Transverse colon (tissue), 4 donors: ENCODE measurements around the gene C15orf40. TPM values are rescaled to one million over a fixed set of nuclear protein-coding genes. Genes with fewer than 3 reads are reported as not detected.

Experiments used
- DNase-seq: peaks from one replicate; pipeline ENCODE4 v3.0.0-alpha.2; 2019
- H3K27ac ChIP-seq, 4 donors: fragments of 200-600 bp; sonication (generic); 2 replicates each; pipeline ENCODE4 v1.5.1; 2016 to 2018; ENCODE audit warnings: inconsistent platforms in 4 of 4
- H3K27me3 ChIP-seq: fragments of 200-600 bp; sonication (generic); 2 replicates; pipeline ENCODE4 v1.5.1; 2017; ENCODE audit warnings: inconsistent platforms
- H3K36me3 ChIP-seq, 4 donors: fragments of 200-600 bp; sonication (generic); 2 replicates each; pipeline ENCODE4 v1.5.1; 2017 to 2019; ENCODE audit warnings: inconsistent platforms in 4 of 4
- H3K4me1 ChIP-seq, 4 donors: fragments of 200-600 bp; sonication (generic); 2 replicates each; pipeline ENCODE4 v1.5.1; 2017 to 2020; ENCODE audit warnings: inconsistent platforms in 4 of 4
- H3K4me3 ChIP-seq, 4 donors: fragments of 200-600 bp; sonication (generic); 1 replicate in 1 of 4; 2 replicates in 3 of 4; pipeline versions ENCODE4 v1.5.1 to v1.6.1; 2017 to 2019; ENCODE audit warnings: inconsistent platforms in 4 of 4
- H3K9me3 ChIP-seq, 2 donors: fragments of 200-600 bp; sonication (generic); 2 replicates each; pipeline ENCODE4 v1.5.1; 2017 to 2019; ENCODE audit warnings: inconsistent platforms in 2 of 2
- CTCF ChIP-seq, 5 experiments: fragments of 200-600 bp in 3 of 5; fragments of 450-650 bp in 2 of 5; sonication (generic) in 3 of 5; IDR thresholded peaks; 1 replicate in 2 of 5; 2 replicates in 3 of 5; pipeline ENCODE4 v1.5.1; 2016 to 2017; ENCODE audit warnings: antibody characterized with exemption in 5 of 5, inconsistent platforms in 3 of 5, mild to moderate bottlenecking in 2 of 5, moderate library complexity in 1 of 5
- EP300 ChIP-seq: sonication (generic); formaldehyde crosslinking; IDR thresholded peaks from one replicate; pipeline ENCODE4 v1.6.1; 2017; ENCODE audit warnings: antibody characterized with exemption, low read depth
- POLR2A ChIP-seq: fragments of 450-650 bp; IDR thresholded peaks from one replicate; pipeline ENCODE4 v1.6.1; 2016; ENCODE audit warnings: antibody characterized with exemption, mild to moderate bottlenecking, moderate library complexity
- POLR2AphosphoS5 ChIP-seq, 3 donors: sonication (generic); formaldehyde crosslinking; IDR thresholded peaks; one replicate each; pipeline ENCODE4 v1.6.1; 2016; ENCODE audit warnings: antibody characterized with exemption in 3 of 3
- WGBS, 2 donors: methylation state at CpG; one replicate each; pipeline ENCODE4 v1.1.5; 2018; ENCODE audit warnings: low coverage in 1 of 2; 5-methylcytosine and 5-hydroxymethylcytosine counted together
- in situ Hi-C, 4 donors: fragments of 200-750 bp; cut with MboI; loops; one replicate each; pipeline versions ENCODE4 v1.15.0 to v1.15.1; 2017; ENCODE audit warnings: low sequenced_read_pairs in 3 of 4, low pct_ligation_motif_present in 1 of 4, low pct_unique_long_range_greater_than_20kb in 1 of 4
- intact Hi-C: fragments of 100-400 bp; cut with DNase I; formaldehyde crosslinking; loops from one replicate; pipeline ENCODE4 v1.15.1; 2023; ENCODE audit warnings: low total_unique reads
- total RNA-seq, 4 donors: library from RNA; depleted of rRNA; stranded (reverse); fragments of >200 nt; gene quantifications; one replicate each; pipeline ENCODE4 v1.1.0, GENCODE V29; 2016

Gene C15orf40
- total RNA-seq, 4 donors from 2014 or later, result 10.6 to 42.8 (median 18.9) TPM

- in situ Hi-C loops, result loop anchor here in 1 of 4 donors (25.0 kb wide), 1 partner anchor 90 kb away; no protein-coding TSS in a partner anchor
These were observed 59.0 kb downstream of the C15orf40 start, which contains the start of gene HOMER2 for GRCh38 chr15:82952158-82953081. Gene HOMER2 (minus strand): TSS chr15:82952720. CDS start chr15:82952535, 185 bp downstream.

GRCh38 chr15:82951472-82952157, 59.8 kb downstream of the C15orf40 start:
- Histone ChIP-seq H3K9me3 (no peaks in the 10 kb centered on the region), H3K4me3 (peak overlapping the region; percentile 29 to 65 (median 44)), H3K27me3 (peaks cover 36% of the 10 kb centered on the region), H3K4me1 (peaks cover 0 to 12% (median 6%) of the 10 kb centered on the region in 4 donors), H3K27ac (peak overlapping the region; percentile 38 to 48 (median 42)), H3K36me3 (no peaks in the 10 kb centered on the region)
- in situ Hi-C loops, result loop anchor here in 1 of 4 donors (25.0 kb wide), 1 partner anchor 89 kb away; no protein-coding TSS in a partner anchor
- intact Hi-C loops, result no loop called here
- TF ChIP-seq POLR2AphosphoS5 (IDR thresholded peaks at IDR 0.05), result no peak
- TF ChIP-seq EP300, result no peak
- no peak for TF ChIP-seq POLR2A
- TF ChIP-seq CTCF (IDR thresholded peaks at IDR 0.05), result no peak
- DNase-seq, result no peak
- 46% methylated on average over 13 of the region's 13 CpGs; no CpG with 5 or more reads in 1 of the 2 donors for WGBS, 2 donors

More at GRCh38 chr15:82952158-82953081, 59.0 kb downstream of the C15orf40 start, which contains the start of gene HOMER2:
- intact Hi-C loops, result no loop called here
- TF ChIP-seq EP300 (no peak), POLR2AphosphoS5 (IDR thresholded peaks at IDR 0.05) (no peak), POLR2A (no peak), CTCF (IDR thresholded peaks at IDR 0.05) (no peak)
- Histone ChIP-seq H3K27ac (peak within 1 kb of the TSS; percentile 38 to 48 (median 42)), H3K36me3 (no peaks in the 10 kb centered on the region), H3K27me3 (peaks cover 36% of the 10 kb centered on the region), H3K4me1 (peaks cover 0 to 12% (median 6%) of the 10 kb centered on the region in 4 donors), H3K9me3 (no peaks in the 10 kb centered on the region), H3K4me3 (peak within 1 kb of the TSS; percentile 29 to 65 (median 44))
- DNase-seq, result peak; percentile 15
- 3% methylated on average over 90 of the region's 119 CpGs; no CpG with 5 or more reads in 1 of the 2 donors for WGBS, 2 donors

- Histone ChIP-seq H3K27me3 (peaks cover 36% of the 10 kb centered on the region), H3K9me3 (no peaks in the 10 kb centered on the region), H3K36me3 (no peaks in the 10 kb centered on the region), H3K27ac (peak overlapping the region in 1 of 4 donors; percentile 32), H3K4me1 (peaks cover 0 to 12% (median 6%) of the 10 kb centered on the region in 4 donors), H3K4me3 (no peak overlapping the region)
- WGBS, 2 donors, result 54 to 58% methylated on average over 4 to 6 of the region's 6 CpGs
- DNase-seq, result no peak
- intact Hi-C loops, result no loop called here
- no peak for TF ChIP-seq POLR2AphosphoS5 (IDR thresholded peaks at IDR 0.05)
- no peak for TF ChIP-seq EP300
- no peak for TF ChIP-seq POLR2A
- TF ChIP-seq CTCF (IDR thresholded peaks at IDR 0.05), result no peak
- in situ Hi-C loops, result loop anchor here in 1 of 4 donors (25.0 kb wide), 1 partner anchor 89 kb away; no protein-coding TSS in a partner anchor
These were observed 60.6 kb downstream of the C15orf40 start for GRCh38 chr15:82950746-82951370.
